ENCODE results near the gene MTCH2.

GRCh38 chr11:47675851-47676250, 33.5 kb upstream of the MTCH2 start:
- TF ChIP-seq CTCF (IDR thresholded peaks at IDR 0.05) = no peak
- TF ChIP-seq POLR2A (IDR thresholded peaks at IDR 0.05) = no peak
- TF ChIP-seq EP300 (IDR thresholded peaks at IDR 0.05) = no peak
- TF ChIP-seq POLR2AphosphoS5 (IDR thresholded peaks at IDR 0.05) = no peak
